Esophagus squamous epithelium (tissue), 5 donors: ENCODE results near the gene HSF5. TPM values are rescaled to one million over a fixed set of nuclear protein-coding genes. Genes with fewer than 3 reads are reported as not detected.

Experiments
- DNase-seq: peaks from one replicate; lab custom pipeline; 2025; lab: John Stamatoyannopoulos, UW
- H3K27ac ChIP-seq, 4 donors: fragments of 200-600 bp; sonication (generic); one replicate each; pipeline ENCODE4 v1.5.1; 2016 to 2019; ENCODE audit warnings: mild to moderate bottlenecking in 1 of 4
- H3K27me3 ChIP-seq, 4 donors: fragments of 200-600 bp; sonication (generic); 1 replicate in 3 of 4; 2 replicates in 1 of 4; pipeline versions ENCODE4 v1.5.1 to v1.6.0; 2017 to 2021; ENCODE audit warnings: antibody characterized with exemption in 1 of 4
- H3K36me3 ChIP-seq, 3 donors: fragments of 200-600 bp; sonication (generic); one replicate each; pipeline ENCODE4 v1.5.1; 2016 to 2019
- H3K4me1 ChIP-seq, 3 donors: fragments of 200-600 bp; sonication (generic); one replicate each; pipeline ENCODE4 v1.5.1; 2017 to 2019
- H3K4me3 ChIP-seq, 4 donors: fragments of 200-600 bp; sonication (generic); 1 replicate in 3 of 4; 2 replicates in 1 of 4; pipeline ENCODE4 v1.5.1; 2016 to 2019; ENCODE audit warnings: mild to moderate bottlenecking in 2 of 4, moderate library complexity in 1 of 4
- H3K9me3 ChIP-seq, 3 donors: fragments of 200-600 bp; sonication (generic); one replicate each; pipeline ENCODE4 v1.5.1; 2016 to 2019
- CTCF ChIP-seq, 6 experiments: fragments of 450-650 bp in 4 of 6; fragments of 200-600 bp in 2 of 6; sonication (generic) in 2 of 6; IDR thresholded peaks; one replicate each; pipeline ENCODE4 v1.5.1; 2016 to 2019; ENCODE audit warnings: antibody characterized with exemption in 6 of 6, mild to moderate bottlenecking in 4 of 6, moderate library complexity in 4 of 6
- POLR2A ChIP-seq, 4 donors: fragments of 450-650 bp; IDR thresholded peaks; one replicate each; pipeline ENCODE4 v1.6.1; 2017; ENCODE audit warnings: antibody characterized with exemption in 4 of 4, mild to moderate bottlenecking in 4 of 4, moderate library complexity in 3 of 4
- WGBS, 2 donors: methylation state at CpG; one replicate each; pipeline ENCODE4 v1.1.5; 2018; 5-methylcytosine and 5-hydroxymethylcytosine counted together
- intact Hi-C: fragments of 100-400 bp; cut with DNase I; formaldehyde crosslinking; loops from one replicate; pipeline ENCODE4 v1.15.0; 2022
- total RNA-seq, 4 donors: library from RNA; depleted of rRNA; stranded (reverse); fragments of >200 nt; gene quantifications; one replicate each; pipeline ENCODE4 v1.1.0, GENCODE V29; 2016
- donor health status: DM: yes; HTN: yes; CAD: no.

Gene HSF5
- total RNA-seq, 4 donors from 2014 or later, result under 0.01 TPM; not detected in 3

- intact Hi-C loops, result loop anchor here (10.0 kb wide), 1 partner anchor 163 kb away; the partner anchor contains the start of gene SUPT4H1
- Histone ChIP-seq H3K4me1 (peaks cover 27 to 69% (median 36%) of the 10 kb centered on the region in 3 donors), H3K9me3 (no peaks in the 10 kb centered on the region), H3K4me3 (peak overlapping the region; percentile 51 to 82 (median 79)), H3K27me3 (no peaks in the 10 kb centered on the region), H3K27ac (peak overlapping the region; percentile 96 to 100 (median 98)), H3K36me3 (peaks cover 0 to 12% (median 0%) of the 10 kb centered on the region in 3 donors)
- TF ChIP-seq POLR2A (IDR thresholded peaks at IDR 0.05) (peak in 2 of 4 donors; percentile 48 to 65), CTCF (IDR thresholded peaks at IDR 0.05) (no peak)
- 0 to 1% methylated on average over 7 to 14 of the region's 27 CpGs for WGBS, 2 donors
- DNase-seq, result no peak
Observed at GRCh38 chr17:58517378-58517927, 29.2 kb upstream of the HSF5 start.

- Histone ChIP-seq H3K9me3 (no peaks in the 10 kb centered on the region), H3K4me1 (peaks cover 27 to 72% (median 36%) of the 10 kb centered on the region in 3 donors), H3K27ac (peak overlapping the region; percentile 96 to 100 (median 98)), H3K36me3 (peaks cover 0 to 18% (median 0%) of the 10 kb centered on the region in 3 donors), H3K27me3 (no peaks in the 10 kb centered on the region), H3K4me3 (peak overlapping the region; percentile 51 to 82 (median 79))
- no peak for TF ChIP-seq POLR2A (IDR thresholded peaks at IDR 0.05)
- TF ChIP-seq CTCF (IDR thresholded peaks at IDR 0.05), result no peak
- no peak for DNase-seq
- WGBS, 2 donors, result 18 to 40% methylated on average over 1 to 2 of the region's 2 CpGs
- intact Hi-C loops, result loop anchor here (10.0 kb wide), 1 partner anchor 162 kb away; the partner anchor contains the start of gene SUPT4H1
Observed at GRCh38 chr17:58516644-58517377, 28.6 kb upstream of the HSF5 start.

GRCh38 chr17:58515286-58515685, 27.1 kb upstream of the HSF5 start:
- TF ChIP-seq POLR2A (IDR thresholded peaks at IDR 0.05), result no peak
- TF ChIP-seq CTCF (IDR thresholded peaks at IDR 0.05), result no peak
- 62 to 68% methylated on average over 2 of the region's 2 CpGs for WGBS, 2 donors
- DNase-seq, result no peak
- Histone ChIP-seq H3K4me3 (peak overlapping the region in 1 of 4 donors; percentile 91), H3K27ac (peak overlapping the region in 3 of 4 donors; percentile 83 to 90 (median 88)), H3K9me3 (no peaks in the 10 kb centered on the region), H3K27me3 (no peaks in the 10 kb centered on the region), H3K4me1 (peaks cover 27 to 68% (median 36%) of the 10 kb centered on the region in 3 donors), H3K36me3 (peaks cover 2 to 34% (median 4%) of the 10 kb centered on the region in 3 donors)
- intact Hi-C loops, result loop anchor here (10.0 kb wide), 1 partner anchor 160 kb away; the partner anchor contains the start of gene SUPT4H1

- Histone ChIP-seq H3K4me3 (peak overlapping the region; percentile 67 to 91 (median 74)), H3K4me1 (peaks cover 27 to 63% (median 36%) of the 10 kb centered on the region in 3 donors), H3K36me3 (peaks cover 5 to 39% (median 6%) of the 10 kb centered on the region in 3 donors), H3K27me3 (no peaks in the 10 kb centered on the region), H3K27ac (peak overlapping the region; percentile 74 to 90 (median 86)), H3K9me3 (no peaks in the 10 kb centered on the region)
- no peak for TF ChIP-seq POLR2A (IDR thresholded peaks at IDR 0.05)
- TF ChIP-seq CTCF (IDR thresholded peaks at IDR 0.05), result no peak
- intact Hi-C loops, result loop anchor here (10.0 kb wide), 1 partner anchor 160 kb away; the partner anchor contains the start of gene SUPT4H1
- WGBS, 2 donors, result 6 to 11% methylated on average over 10 to 11 of the region's 11 CpGs
- DNase-seq, result no peak
Observed at GRCh38 chr17:58514770-58515157, 26.6 kb upstream of the HSF5 start.
